HG02852 (cell line): ENCODE results near the gene CCR6.

ENCODE experiments used
- ATAC-seq: cut with Tn5 transposase; IDR thresholded peaks from one replicate; pipeline ENCODE4 v1.9.1; 2021; ENCODE audit warnings: mild to moderate bottlenecking, moderate library complexity; ENCODE audit not compliant: unreplicated experiment

The CCR6 gene

GRCh38 chr6:167097770-167098169 lies 25.1 kb upstream of the CCR6 start:
- ATAC-seq, result no peak

- ATAC-seq, result no peak
Measured at GRCh38 chr6:167098825-167099225, 24.1 kb upstream of the CCR6 start.

- ATAC-seq, result no peak
Measured at GRCh38 chr6:167099707-167100106, 23.2 kb upstream of the CCR6 start.

GRCh38 chr6:167100241-167100674 lies 22.6 kb upstream of the CCR6 start:
- no peak for ATAC-seq

- no peak for ATAC-seq
Measured at GRCh38 chr6:167102318-167102717, 20.6 kb upstream of the CCR6 start.

- peak; percentile 93 for ATAC-seq
Measured at GRCh38 chr6:167103041-167103891, 19.6 kb upstream of the CCR6 start.

GRCh38 chr6:167104388-167104787 lies 18.5 kb upstream of the CCR6 start:
- ATAC-seq, result no peak

- ATAC-seq, result no peak
Measured at GRCh38 chr6:167105060-167105459, 17.8 kb upstream of the CCR6 start.

GRCh38 chr6:167106406-167106805 lies 16.5 kb upstream of the CCR6 start:
- no peak for ATAC-seq

GRCh38 chr6:167107787-167108186 lies 15.1 kb upstream of the CCR6 start:
- no peak for ATAC-seq

- no peak for ATAC-seq
Measured at GRCh38 chr6:167108278-167108677, 14.6 kb upstream of the CCR6 start.

- no peak for ATAC-seq
Measured at GRCh38 chr6:167109651-167110050, 13.2 kb upstream of the CCR6 start.

GRCh38 chr6:167111597-167111996 lies 11.3 kb upstream of the CCR6 start:
- no peak for ATAC-seq

GRCh38 chr6:167112421-167112820 lies 10.5 kb upstream of the CCR6 start:
- no peak for ATAC-seq

- ATAC-seq, result peak; percentile 49
Measured at GRCh38 chr6:167113047-167113754, 9.7 kb upstream of the CCR6 start.

- peak; percentile 90 for ATAC-seq
Measured at GRCh38 chr6:167113935-167114910, 8.7 kb upstream of the CCR6 start.

GRCh38 chr6:167115054-167115453 lies 7.8 kb upstream of the CCR6 start:
- no peak for ATAC-seq

GRCh38 chr6:167116109-167116837 lies 6.6 kb upstream of the CCR6 start:
- no peak for ATAC-seq

- ATAC-seq, result no peak
Measured at GRCh38 chr6:167116838-167117228, 6.1 kb upstream of the CCR6 start.

- no peak for ATAC-seq
Measured at GRCh38 chr6:167118006-167118405, 4.9 kb upstream of the CCR6 start.
